Stimulated activated CD8-positive, alpha-beta memory T cell treated with anti-CD3 and anti-CD28 coated beads, Interleukin-2, amount 100 ng/mL, for 1 hour (primary cell): ENCODE results near the gene AURKAIP1.

Source experiments
- DNase-seq, 2 donors: peaks; one replicate each; pipeline ENCODE4 v3.0.0-alpha.2; 2020; ENCODE audit warnings: low read depth in 2 of 2

AURKAIP1 gene

DNA sequence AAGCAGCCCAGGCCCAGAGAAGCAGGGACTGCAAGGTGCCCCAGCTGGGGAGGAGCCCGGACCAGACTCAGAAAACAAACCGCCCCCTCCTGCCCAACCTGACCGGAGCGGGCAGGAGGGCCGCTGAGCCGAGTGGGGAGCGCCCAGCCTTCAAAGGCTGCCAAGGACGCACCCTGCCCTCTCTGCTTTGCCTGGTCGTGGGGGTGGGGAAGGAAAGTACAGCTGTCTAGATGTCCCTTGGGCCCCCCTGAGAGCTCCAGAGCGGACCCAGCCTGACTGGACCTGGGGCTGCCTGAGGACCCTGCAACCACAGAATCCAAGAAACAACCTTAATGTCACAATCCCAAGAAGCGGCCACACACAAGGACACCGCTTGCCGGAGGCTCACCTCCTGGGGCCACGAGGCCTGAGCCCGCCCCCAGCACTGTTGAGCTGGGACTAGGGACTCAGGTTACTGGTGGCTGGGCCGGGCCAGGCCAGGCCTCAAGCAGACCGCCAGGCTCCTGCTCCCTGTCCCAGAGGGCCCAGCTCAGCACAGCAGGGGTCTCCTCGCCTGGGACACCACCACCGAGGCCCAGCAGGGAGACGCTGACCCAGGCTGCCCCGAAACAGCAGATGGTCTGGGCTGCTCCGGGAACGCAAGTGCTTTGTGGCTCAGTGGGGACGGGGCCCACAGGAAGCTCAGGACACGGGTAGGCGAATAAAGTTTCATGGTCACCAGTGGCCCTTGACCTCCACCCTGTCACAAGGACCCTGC is 27.2 kb downstream of the AURKAIP1 start:
- DNase-seq: no peak

DNA sequence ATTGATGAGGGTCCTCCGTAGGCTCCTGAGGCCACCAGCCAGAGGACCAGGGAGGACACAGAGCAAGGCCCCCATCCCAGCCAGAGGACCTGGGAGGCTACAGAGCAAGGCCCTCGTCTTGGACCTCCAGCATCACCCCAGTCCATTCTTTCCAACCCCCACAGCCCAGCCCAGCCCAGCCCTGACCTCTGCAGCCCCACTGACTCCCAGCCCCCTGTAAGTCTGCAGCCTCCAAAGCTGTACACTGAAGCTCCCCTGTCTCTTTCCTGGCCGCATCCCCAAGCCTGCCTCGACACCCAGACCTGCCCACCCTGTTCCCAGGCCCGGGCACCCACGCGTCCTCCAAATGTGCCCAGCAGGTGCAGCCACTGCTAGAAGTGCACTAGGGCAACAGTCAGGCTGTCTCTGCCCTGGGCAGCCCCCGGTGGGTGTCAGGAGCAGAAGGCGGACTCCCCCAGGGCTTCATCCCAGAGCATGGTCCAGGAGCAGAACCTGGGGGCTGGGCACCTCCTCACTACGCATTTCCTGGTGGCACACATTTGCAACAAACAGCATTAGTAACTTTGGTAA is 27.9 kb downstream of the AURKAIP1 start:
- DNase-seq: no peak

DNA sequence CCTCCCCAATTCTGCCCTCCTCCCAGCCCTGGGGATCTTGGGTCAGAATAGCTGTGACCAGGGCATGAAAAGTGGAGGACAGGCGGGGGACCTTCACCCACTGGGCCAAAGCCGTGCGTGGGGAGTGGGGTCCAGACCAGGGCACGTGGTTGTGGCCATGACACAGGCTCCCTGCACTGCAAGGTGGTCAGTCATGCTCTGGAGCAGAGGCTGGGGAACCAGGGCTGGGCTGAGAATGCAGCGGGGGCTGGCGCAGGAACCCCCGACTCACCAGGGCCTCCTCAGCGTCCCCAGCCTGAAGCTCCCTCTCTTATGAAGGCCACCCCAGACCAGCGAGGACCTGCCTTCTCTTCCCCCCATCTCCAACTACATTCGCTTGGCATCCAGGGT is 28.5 kb downstream of the AURKAIP1 start:
- DNase-seq: no peak

DNA sequence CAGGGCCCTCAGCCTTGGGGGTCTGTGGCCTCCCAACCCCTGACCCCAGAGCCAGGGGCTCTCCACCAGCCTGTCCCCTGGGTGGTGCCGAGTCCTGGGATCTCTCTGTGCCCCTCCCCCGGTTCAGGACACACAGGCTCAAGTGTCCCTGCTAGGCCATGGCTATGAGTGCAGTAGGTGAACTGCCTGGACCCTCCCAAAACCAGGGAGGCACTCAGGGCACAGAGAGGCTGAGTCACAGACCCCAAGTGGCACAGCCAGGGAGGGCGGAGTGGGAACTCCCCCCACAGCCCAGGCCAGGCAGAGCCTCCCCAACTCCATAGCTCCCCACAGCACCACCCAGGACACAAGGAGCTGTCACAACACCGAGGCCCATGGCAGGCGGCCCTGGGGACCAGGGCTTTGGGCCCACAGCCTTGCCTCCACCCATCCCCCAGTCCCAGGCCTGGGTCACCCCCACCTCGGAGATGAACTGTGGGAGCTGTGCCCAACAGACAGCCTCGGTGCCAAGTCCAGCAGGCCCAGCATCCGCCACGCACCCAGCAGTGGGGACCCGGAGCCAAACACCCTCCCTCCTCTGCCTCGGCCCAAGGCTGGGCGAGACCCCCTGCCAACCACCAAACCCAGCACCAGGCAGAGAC is 29.0 kb downstream of the AURKAIP1 start:
- no peak for DNase-seq

DNA sequence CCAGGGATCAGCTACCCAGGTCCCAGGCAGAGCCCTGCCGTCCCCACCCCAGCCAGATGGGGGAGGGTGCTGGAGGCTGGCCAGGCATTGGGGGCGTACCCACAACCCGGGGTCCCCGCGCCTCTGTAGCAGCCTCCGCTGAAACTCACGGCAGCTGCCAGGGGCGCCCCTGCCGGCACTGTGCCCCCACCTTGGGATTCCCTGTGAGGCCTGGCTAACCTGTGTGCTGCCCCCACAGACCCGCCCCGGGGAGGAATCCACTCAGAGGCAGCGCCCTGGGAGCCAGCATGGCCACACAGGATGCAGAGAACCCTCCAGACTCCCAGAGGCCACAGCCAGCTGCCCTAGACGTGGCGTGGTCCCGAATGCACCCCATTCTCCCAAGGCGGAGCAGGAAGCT is 29.6 kb downstream of the AURKAIP1 start:
- no peak for DNase-seq

DNA sequence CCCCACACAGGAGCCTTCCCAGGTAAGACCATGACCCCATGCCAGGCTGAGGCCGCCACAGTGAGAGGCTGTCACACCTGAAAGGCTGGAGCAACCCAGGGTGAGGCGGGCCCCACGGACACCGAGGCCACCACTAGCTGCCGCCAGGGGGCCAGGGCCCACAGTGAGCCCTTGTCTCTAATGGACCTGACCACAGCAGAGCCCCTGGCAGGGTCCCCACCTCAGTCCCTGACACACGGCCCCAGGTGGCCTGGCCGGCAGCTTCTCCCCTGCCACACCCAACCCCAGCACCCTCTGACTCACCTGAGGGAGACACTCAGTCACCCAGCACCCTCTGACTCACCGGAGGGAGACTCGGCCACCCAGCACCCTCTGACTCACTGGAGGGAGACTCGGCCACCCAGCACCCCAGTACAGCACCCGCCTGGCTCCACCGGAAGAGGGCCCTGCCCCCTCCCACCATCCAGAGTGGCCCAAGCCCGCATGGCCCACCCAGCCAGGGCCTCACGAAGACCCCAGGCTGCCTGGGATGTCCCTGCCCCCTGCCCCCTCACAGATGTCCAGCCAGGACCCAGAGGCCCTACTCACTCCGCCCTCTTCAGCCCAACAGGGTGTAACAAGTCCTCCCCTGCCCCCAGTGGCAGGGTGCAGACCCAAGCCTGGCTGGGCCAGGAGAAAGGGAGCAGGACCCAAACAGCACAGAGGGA is 30.2 kb downstream of the AURKAIP1 start:
- no peak for DNase-seq

DNA sequence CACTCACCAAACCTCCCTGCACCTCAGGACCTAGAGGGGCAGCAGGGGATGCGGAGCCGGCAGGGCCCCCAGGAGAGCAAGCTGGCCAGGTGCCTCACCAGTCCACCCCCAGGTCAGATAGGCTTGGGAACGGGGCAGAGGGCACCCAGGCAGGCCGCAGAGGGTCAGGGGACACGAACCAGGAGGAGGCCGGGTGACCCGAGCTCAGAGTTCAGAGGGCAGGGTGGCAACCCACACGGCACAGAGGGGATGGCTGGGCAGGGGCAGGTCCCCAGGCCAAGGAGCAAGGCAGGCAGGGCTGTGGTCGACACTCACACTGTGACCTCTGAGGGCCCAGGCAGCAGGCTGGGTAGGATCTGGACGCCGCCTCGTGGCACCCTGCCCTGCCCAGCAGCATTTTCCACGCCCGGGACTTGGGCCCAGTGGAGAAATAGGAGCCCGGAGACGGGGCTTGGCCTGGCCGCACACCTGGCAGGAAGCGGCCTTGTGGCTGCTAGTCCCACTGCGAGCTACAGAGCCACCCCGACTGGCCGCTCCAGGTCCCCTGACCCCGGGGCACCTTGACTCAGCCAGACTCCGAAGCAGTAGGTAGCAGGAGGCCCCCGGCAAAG is 31.1 kb downstream of the AURKAIP1 start:
- DNase-seq: no peak

DNA sequence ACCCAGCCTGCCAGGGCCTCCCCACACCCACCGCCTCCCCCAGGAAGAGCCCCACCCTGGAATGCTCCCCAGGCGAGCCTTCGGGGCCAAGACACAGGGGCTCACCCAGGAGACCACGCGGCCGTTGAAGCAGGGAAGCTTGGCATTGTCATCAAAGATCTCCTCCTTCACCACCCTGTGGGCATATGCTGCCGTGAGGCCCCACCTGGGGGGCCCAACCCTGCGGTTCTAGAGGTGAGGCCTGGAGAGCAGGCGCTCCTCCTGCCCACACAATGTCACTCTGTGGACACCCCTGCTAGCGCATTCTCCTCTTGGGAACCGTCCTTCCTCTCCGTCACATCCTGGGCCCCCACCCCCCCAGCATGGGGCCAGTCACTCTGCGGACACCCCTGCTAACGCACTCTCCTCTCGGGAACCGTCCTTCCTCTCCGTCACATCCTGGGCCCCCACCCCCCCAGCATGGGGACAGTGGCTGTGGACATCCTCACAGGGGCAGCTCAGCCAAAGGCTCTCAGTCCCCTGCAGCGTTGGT is 32.4 kb downstream of the AURKAIP1 start:
- DNase-seq: no peak

DNA sequence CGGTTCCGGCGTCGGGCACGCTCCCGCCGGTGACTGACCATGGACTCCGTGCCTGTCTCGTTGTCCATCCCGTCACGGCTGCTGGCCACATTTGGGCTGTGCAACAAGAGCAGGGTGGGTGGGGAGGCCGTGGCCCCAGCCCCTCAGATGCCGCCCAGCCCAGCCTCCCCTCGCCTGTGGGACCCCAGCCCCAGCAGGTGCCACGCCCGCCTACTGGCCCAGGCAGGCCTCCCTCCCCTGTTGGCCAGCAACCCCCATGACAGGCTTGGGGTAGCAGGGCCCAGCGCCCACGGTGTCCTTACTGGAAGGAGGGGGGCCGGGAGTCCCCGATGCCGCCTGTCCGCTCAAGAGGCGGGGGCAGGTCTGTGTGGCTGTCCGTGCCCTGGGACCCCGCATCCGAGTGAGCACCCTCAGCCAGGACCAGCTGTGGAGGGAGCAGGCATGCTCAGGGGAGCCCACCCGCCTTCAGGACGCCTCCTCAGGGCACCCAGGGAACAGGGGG is 32.9 kb downstream of the AURKAIP1 start:
- no peak for DNase-seq

DNA sequence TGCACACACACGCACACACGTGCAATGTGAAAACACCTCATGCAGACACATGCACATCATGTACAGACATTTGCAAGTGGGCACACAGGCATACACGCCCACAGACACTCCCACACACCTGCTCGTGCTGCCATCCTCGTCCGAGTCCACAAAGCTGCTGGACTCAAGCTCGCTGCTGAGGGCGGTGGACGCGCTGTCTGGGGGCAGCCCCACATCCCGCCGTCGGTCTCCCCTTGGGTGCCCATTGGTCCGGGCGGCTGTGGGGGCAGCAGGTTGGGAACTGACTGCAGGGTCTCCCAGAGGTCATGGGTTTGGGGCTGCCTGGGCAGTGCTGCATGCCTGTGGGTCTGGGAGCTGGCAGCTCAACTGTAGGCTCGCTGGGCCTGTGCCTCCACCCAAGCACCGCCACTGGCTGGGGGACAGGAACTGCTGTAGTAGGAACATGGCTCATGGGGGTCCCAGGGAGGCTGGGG is 33.4 kb downstream of the AURKAIP1 start:
- no peak for DNase-seq

DNA sequence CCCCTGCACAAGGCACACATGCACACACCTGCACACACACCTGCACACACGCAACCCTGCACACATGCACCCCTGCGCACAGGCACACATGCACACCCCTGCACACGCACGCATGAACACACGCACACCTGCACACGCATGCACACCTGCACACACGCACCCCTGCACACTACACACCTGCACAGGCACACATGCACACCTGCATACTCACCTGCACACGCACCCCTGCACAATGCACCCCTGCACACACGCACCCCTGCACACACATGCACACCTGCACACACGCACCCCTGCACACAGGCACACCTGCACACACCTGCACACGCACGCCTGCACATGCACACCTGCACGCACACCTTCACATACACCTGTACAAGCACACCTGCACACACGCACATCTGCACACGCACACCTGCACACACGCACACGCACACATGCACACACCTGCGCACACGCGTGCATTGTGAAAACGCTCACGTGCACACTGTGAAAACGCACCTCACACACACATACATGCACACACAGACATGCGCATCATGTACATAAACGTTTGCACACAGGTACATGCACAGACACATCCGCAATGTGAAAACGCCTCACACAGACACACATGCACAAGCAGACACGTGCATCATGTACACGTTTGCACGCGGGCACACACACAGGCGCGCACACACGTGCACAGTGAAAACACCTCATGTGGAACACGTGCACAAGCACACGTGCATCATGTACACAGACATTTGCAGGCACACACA is 34.0 kb downstream of the AURKAIP1 start:
- no peak for DNase-seq

DNA sequence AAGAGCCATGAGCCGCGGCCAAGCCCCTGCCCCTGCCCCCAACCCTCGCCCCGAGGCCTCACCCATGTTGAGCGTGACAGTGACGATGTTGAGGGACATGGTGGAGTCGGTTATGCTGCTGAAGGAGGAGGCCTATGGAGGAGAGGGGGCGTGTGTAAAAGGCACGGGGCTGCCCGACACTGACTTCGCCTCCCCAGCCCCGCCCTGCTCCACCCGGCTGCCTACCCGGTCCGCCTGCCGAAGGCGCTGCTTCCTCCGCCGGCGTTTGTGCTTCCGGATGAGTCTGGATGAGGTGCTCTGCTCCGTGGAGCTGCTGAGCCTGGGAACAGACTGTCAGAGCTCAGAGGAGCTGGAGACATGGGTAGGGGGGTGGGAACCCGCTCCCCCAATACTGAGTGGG is 34.8 kb downstream of the AURKAIP1 start:
- no peak for DNase-seq

DNA sequence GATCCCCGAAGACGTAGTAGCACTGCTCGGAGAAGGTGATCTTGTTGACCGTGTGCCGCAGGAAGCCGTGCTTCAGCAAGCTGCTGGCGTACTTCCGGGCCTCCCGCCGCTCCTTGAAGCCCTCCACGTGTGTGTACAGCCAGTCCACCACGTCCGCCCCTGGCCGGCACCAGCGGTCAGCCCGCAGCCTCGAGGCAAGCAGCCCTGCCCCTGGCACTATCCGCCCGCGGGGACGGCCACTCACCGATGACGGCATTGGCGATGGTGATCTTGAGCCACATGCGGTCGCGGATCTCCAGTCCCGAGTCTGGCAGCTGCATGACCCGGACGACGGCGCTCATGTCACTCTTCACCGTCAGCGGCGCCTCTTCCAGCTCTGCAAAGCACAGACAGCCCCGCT is 36.7 kb downstream of the AURKAIP1 start:
- DNase-seq: no peak

DNA sequence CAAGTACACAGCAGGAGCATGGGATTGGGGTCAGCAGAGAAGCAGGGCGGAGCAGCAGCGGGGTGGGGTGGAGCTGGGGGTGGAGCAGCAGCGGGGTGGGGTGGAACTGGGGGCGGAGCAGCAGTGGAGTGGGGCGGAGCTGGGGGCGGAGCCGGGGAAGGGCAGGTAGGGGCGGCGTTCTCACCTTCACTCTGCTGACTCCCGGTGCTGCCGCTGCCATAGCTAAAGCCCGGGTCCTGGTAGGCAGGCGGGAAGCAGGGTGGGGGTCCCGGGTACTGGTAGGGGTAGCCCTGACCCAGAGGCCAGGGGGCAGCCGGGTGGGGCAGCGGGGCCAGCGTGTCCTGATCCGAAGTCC is 37.2 kb downstream of the AURKAIP1 start:
- no peak for DNase-seq

DNA sequence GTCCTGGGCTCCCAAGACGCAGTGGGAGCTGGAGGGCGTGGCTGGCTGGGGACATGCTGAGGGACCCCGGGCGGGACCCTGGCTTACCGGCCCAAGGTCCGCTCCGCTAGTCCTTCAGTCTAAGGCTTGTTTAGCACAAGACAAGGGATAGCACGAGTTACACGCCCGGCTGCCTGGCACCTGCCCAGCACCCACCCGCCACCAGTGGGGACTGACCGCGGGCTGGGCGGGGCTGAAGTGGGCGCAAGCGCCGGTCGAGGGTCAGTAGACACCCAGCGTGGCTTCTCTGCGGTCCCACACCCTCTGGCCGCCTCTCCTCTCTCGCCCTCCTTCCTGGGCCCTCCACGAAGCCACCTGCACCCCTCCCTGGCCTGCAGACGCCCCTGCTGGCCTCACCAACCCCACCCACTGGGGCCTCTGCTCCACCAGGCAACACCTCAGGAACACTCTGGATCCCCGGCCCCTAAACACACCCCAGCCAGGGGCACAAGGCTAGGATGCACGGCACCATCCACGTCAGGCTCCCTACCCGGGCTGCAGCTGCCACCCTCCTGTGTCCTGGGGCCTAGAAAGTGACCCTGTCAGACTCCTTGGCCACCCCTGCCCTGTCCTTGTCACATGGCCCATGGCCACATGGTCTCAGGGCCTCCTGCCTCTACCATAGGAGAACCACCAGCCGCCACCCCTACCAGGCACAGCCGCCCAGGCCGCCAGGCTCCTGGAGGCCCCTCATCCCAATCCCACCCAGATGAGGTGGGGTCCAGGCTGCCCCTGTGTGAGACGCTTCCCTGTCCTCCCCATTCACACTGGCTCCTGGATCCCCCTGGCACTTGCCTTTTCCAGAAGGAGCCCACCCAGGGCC is 37.8 kb downstream of the AURKAIP1 start:
- DNase-seq: no peak

DNA sequence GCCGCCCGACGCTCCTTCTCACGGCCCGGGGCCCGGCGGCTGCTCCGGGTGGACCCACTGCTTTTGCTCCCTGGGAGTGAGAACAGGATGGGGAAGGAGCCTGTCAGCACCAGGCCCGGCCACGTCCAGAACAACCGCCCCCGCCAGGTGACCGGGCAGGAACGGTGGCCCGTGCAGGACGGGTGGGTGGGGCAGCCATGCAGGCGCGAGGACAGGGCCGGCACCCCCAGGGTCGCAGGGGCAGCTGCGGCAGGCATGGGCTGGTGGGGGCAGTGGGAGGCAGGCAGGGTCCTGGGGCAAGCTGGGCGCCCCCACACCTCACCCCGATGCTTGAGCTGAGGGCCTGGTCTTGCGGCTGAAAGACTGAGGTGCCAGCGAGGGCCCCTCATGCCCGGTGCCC is 38.6 kb downstream of the AURKAIP1 start:
- DNase-seq: no peak

DNA sequence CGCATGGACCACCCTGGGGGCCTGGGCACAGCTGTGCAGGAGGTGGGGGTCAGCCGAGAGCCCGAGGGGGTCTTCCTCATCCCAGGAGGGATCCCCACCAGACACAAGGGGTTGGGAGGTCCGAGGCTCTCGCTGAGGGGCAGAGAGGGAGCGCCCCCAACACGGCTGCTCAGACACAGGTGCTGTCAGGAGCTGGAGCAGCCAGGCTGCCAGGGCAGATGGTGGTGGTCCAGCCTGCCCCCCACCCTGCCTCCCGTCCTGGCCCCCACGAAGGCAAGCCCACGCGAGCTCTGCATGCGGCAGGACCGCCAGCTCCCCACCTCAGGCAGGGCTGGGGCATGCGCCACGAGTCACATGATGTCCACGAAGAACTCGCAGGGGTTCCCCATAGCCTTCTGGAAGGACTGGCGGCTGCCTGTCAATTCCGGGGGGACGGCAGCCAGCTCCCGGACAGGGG is 39.2 kb downstream of the AURKAIP1 start:
- no peak for DNase-seq

DNA sequence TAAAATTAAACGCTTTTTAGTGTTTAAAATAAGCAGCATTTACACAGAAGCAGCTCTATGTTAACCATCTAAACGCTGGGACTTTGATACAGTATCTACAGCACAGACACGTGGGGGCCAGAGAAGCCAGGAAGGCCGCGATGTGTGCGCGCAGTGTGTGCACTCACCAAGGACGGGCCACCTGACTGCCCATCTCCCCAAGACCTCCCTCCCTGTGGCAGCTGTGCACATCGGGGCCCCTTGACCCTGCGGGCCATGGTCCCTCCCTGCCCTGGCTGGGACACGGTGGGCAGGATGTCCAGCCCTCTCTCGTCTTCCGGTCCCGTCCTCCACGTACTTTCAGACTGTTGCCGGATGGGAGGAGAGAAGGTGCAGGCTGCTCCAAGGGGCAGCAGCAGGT is 39.7 kb downstream of the AURKAIP1 start:
- no peak for DNase-seq

DNA sequence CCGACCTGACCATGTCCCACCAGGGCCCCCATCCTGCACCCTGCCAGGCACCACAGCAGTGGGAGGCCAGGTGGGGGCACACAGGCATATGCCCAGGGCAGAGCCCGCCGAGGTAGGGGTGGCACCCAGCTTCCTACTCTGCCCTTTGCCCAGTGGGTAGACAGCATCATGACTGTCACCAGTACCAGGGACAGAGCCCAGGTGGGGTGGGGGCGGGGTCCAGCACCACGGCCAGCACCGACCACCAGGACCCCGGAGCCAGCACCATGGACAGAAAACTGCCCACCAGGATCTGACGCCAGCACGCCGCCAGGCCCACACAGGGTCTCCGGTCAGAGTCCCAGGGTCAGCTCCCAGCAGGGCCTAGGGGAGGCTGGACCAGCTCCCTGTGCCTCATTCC is 40.2 kb downstream of the AURKAIP1 start:
- DNase-seq: no peak
